Ovary (tissue), 3 donors: Measurements from ENCODE around the gene BTBD9.

ENCODE experiments used
- POLR2A ChIP-seq: fragments of 450-650 bp; IDR thresholded peaks from one replicate; pipeline ENCODE4 v1.6.1; 2017; ENCODE audit warnings: antibody characterized with exemption, mild to moderate bottlenecking, moderate library complexity
- TF ChIP-seq, protein P1 (sequence below), 3 donors: fragments of 450-650 bp in 2 of 3; fragments of 200-600 bp in 1 of 3; IDR thresholded peaks; one replicate each; pipeline versions ENCODE4 v1.5.1 to v1.8.0; 2016 to 2022; ENCODE audit warnings: antibody characterized with exemption in 3 of 3, mild to moderate bottlenecking in 1 of 3
- donor health status: DM: no; HTN: no; CAD: no.

DNA sequence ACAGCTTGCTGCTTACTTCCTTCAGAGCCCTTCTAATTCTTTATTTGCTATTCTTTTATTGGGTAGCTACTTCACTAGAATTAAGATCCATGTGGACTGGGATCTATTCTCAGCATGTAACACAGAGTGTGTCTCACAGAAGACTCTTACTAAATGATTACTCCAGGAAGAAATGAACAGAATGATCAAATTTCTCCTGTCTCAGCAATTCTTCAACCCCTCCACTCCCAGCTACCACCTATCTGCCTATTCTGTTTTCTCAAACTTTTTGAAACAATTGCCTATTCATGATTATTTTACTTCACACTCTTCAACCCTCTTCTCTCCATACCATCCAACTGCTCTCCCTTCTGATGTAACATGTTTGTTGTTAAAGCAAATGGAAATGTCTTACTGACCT, 132.6 kb downstream of the BTBD9 start:
- TF ChIP-seq, protein P1, sequence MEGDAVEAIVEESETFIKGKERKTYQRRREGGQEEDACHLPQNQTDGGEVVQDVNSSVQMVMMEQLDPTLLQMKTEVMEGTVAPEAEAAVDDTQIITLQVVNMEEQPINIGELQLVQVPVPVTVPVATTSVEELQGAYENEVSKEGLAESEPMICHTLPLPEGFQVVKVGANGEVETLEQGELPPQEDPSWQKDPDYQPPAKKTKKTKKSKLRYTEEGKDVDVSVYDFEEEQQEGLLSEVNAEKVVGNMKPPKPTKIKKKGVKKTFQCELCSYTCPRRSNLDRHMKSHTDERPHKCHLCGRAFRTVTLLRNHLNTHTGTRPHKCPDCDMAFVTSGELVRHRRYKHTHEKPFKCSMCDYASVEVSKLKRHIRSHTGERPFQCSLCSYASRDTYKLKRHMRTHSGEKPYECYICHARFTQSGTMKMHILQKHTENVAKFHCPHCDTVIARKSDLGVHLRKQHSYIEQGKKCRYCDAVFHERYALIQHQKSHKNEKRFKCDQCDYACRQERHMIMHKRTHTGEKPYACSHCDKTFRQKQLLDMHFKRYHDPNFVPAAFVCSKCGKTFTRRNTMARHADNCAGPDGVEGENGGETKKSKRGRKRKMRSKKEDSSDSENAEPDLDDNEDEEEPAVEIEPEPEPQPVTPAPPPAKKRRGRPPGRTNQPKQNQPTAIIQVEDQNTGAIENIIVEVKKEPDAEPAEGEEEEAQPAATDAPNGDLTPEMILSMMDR (IDR thresholded peaks at IDR 0.05), result no peak
- no peak for TF ChIP-seq POLR2A
